ENCODE measurements around the gene DEFB108B. TPM values are rescaled to one million over a fixed set of nuclear protein-coding genes. Genes with fewer than 3 reads are reported as not detected.
"Not testable (repeated sequence)": the region's sequence is repeated elsewhere in the genome, so short reads cannot be mapped to it uniquely, and the experiment has no call there.

The DEFB108B gene
- polyA plus RNA-seq, 1 experiment = not detected

- H3K27me3 ChIP-seq (ENCODE audit: control insufficient read depth, insufficient read depth, low read length); DNase-seq (ENCODE audit: low read depth); H3K36me3 ChIP-seq (ENCODE audit: control insufficient read depth, insufficient read depth, low read length); H3K4me3 ChIP-seq (ENCODE audit: low read depth, low read length); POLR2A ChIA-PET: not testable (repeated sequence)
- CTCF ChIA-PET = interaction anchor here (0.8 to 1.7 kb wide), 3 partner anchors 9 to 173 kb away, joined by 3 to 8 read pairs (median 4); no protein-coding TSS in a partner anchor
Observed at GRCh38 chr11:71812529-71812928, 20.5 kb upstream of the DEFB108B start.

DNA sequence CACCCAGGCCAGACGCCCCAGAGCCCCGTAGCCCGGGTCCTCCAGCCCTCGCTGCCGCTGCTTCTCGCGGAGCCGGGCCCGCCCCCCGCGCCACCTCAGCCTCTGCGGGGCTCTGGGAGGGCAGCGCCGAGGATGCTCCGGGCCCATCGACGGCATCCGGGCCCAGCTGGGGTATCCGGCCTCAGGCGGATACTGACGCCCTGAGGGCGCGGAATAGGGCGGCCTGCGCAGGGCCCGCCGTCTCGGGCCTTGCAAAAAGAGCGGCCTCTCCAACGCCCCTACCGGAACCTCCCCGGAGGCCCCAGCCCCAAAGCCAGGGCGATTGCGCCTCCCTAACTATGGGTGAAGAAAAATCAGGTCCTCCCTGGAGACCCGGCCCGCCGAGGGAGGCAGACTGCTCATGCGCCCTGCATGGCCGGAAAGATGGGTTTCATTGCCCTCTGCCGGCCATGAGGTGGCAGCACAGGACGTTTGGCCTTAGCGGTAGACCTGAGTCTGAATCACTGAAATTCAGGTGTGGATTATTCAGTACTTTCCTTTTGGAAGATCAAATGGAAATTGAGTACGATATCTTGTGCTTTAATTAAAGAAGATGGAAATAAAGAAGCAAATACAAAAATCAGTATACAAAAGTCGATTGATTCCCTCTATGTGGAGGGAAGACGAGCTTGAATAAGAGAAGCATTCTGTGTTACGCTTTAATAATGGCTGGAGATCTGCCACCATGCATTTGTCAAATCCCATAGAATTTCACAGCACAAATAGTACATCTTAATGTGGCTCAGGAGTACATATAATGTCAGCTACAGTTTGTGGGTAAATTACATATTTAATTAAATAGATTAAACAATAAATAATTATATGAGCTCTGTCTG lies 19.3 kb upstream of the DEFB108B start:
- H3K27me3 ChIP-seq (ENCODE audit: control insufficient read depth, insufficient read depth, low read length); POLR2A ChIA-PET; H3K36me3 ChIP-seq (ENCODE audit: control insufficient read depth, insufficient read depth, low read length); DNase-seq (ENCODE audit: low read depth): not testable (repeated sequence)
- CTCF ChIA-PET = interaction anchor here (1.0 to 1.7 kb wide), 3 partner anchors 10 to 21 kb away, joined by 4 to 8 read pairs (median 6); no protein-coding TSS in a partner anchor
- TF ChIP-seq CTCF (IDR thresholded peaks at IDR 0.05; ENCODE audit: insufficient read depth, low read depth, low read length) = peak; percentile 81
- H3K4me3 ChIP-seq (ENCODE audit: low read depth, low read length) = peak overlapping the region; percentile 46

- H3K36me3 ChIP-seq (ENCODE audit: control insufficient read depth, insufficient read depth, low read length); DNase-seq (ENCODE audit: low read depth); POLR2A ChIA-PET; H3K4me3 ChIP-seq (ENCODE audit: low read depth, low read length); CTCF ChIA-PET; H3K27me3 ChIP-seq (ENCODE audit: control insufficient read depth, insufficient read depth, low read length): not testable (repeated sequence)
Observed at GRCh38 chr11:71821539-71821938, 11.5 kb upstream of the DEFB108B start.

GRCh38 chr11:71829247-71829646 lies 3.8 kb upstream of the DEFB108B start:
- H3K27me3 ChIP-seq (ENCODE audit: control insufficient read depth, insufficient read depth, low read length); CTCF ChIA-PET; H3K4me3 ChIP-seq (ENCODE audit: low read depth, low read length): not testable (repeated sequence)

GRCh38 chr11:71829686-71830085 lies 3.3 kb upstream of the DEFB108B start:
- H3K4me3 ChIP-seq (ENCODE audit: low read depth, low read length); CTCF ChIA-PET; POLR2A ChIA-PET: not testable (repeated sequence)

More at GRCh38 chr11:71829247-71829646, 3.8 kb upstream of the DEFB108B start:
- POLR2A ChIA-PET; H3K36me3 ChIP-seq (ENCODE audit: control insufficient read depth, insufficient read depth, low read length); DNase-seq (ENCODE audit: low read depth): not testable (repeated sequence)

DNA sequence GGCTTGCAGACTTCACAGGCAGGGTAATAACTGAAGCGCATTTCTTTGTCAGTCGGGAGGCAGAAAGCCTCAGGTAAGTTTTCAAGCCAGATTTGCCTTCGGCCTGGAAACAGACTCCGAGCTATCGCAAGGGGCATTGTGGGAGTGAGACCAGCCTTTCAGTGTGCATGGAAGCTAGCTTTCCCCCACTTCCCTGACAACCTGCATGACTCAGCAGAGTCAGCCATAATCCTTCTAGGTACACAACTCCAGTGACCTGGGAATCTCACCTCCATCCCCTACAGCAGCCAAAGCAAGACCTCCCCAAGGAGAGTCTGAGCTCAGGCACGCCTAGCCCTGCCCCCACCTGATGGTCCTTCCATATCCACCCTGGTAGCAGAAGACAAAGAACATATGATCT lies 9.7 kb downstream of the DEFB108B start:
- DNase-seq (ENCODE audit: low read depth); H3K27me3 ChIP-seq (ENCODE audit: control insufficient read depth, insufficient read depth, low read length); H3K4me3 ChIP-seq (ENCODE audit: low read depth, low read length); H3K36me3 ChIP-seq (ENCODE audit: control insufficient read depth, insufficient read depth, low read length); POLR2A ChIA-PET: not testable (repeated sequence)
- CTCF ChIA-PET = interaction anchor here (0.6 to 1.6 kb wide), 2 partner anchors 21 to 637 kb away, joined by 3 read pairs; no protein-coding TSS in a partner anchor

More at GRCh38 chr11:71829686-71830085, 3.3 kb upstream of the DEFB108B start:
- H3K36me3 ChIP-seq (ENCODE audit: control insufficient read depth, insufficient read depth, low read length); H3K27me3 ChIP-seq (ENCODE audit: control insufficient read depth, insufficient read depth, low read length); DNase-seq (ENCODE audit: low read depth): not testable (repeated sequence)

DNA sequence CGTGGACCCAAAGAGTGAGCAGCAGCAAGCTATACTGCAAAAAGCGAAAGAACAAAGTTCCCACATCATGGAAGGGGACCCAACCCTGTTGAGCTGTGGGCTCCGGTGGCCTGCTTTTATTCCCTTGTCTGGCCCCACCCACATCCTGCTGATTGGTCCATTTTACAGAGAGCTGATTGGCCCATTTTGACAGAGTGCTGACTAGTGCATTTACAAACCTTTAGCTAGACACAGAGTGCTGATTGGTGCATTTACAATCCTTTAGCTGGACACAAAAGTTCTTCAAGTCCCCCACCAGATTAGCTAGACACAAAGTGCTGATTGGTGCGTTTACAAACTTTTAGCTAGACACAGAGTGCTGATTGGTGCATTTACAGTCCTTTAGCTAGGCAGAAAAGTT lies 10.4 kb downstream of the DEFB108B start:
- H3K36me3 ChIP-seq (ENCODE audit: control insufficient read depth, insufficient read depth, low read length); DNase-seq (ENCODE audit: low read depth); CTCF ChIA-PET; H3K4me3 ChIP-seq (ENCODE audit: low read depth, low read length); POLR2A ChIA-PET; H3K27me3 ChIP-seq (ENCODE audit: control insufficient read depth, insufficient read depth, low read length): not testable (repeated sequence)

GRCh38 chr11:71843858-71844257 lies 10.9 kb downstream of the DEFB108B start:
- TF ChIP-seq CTCF (IDR thresholded peaks at IDR 0.05; ENCODE audit: insufficient read depth, low read depth, low read length) = no peak
- Histone ChIP-seq H3K4me3 (ENCODE audit: low read depth, low read length) (no peak overlapping the region), H3K27me3 (ENCODE audit: control insufficient read depth, insufficient read depth, low read length) (no peaks in the 10 kb centered on the region), H3K36me3 (ENCODE audit: control insufficient read depth, insufficient read depth, low read length) (no peaks in the 10 kb centered on the region)
- POLR2A ChIA-PET = no interaction called here
- DNase-seq (ENCODE audit: low read depth) = no peak
- CTCF ChIA-PET = no interaction called here

GRCh38 chr11:71853895-71854294 lies 20.9 kb downstream of the DEFB108B start:
- H3K36me3 ChIP-seq (ENCODE audit: control insufficient read depth, insufficient read depth, low read length); H3K4me3 ChIP-seq (ENCODE audit: low read depth, low read length); CTCF ChIA-PET; POLR2A ChIA-PET; DNase-seq (ENCODE audit: low read depth); H3K27me3 ChIP-seq (ENCODE audit: control insufficient read depth, insufficient read depth, low read length): not testable (repeated sequence)

GRCh38 chr11:71855880-71856279 lies 22.9 kb downstream of the DEFB108B start:
- H3K36me3 ChIP-seq (ENCODE audit: control insufficient read depth, insufficient read depth, low read length); DNase-seq (ENCODE audit: low read depth); POLR2A ChIA-PET; H3K4me3 ChIP-seq (ENCODE audit: low read depth, low read length); H3K27me3 ChIP-seq (ENCODE audit: control insufficient read depth, insufficient read depth, low read length): not testable (repeated sequence)
- CTCF ChIA-PET = interaction anchor here (0.6 kb wide), 1 partner anchor 575 kb away, joined by 3 read pairs; no protein-coding TSS in a partner anchor

DNA sequence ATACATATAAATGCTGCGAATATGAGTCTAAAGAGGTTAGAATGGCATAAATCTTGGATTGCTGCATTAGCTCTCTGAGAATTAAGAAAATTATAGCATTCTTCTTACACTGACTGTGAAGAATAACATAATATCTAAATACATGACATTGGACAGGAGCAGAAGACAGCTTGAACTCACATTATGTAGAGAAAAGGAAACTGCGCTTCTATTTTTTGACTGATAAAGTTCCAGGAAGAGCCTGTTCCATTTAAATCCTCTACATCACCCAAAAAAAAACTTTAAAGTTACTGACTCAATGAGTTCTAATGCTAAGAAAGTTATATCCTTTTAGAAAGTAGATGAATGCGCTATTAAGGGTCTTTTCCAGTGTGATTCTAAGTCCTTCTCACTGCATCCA lies 27.8 kb downstream of the DEFB108B start:
- H3K36me3 ChIP-seq (ENCODE audit: control insufficient read depth, insufficient read depth, low read length); CTCF ChIA-PET; POLR2A ChIA-PET; DNase-seq (ENCODE audit: low read depth); H3K27me3 ChIP-seq (ENCODE audit: control insufficient read depth, insufficient read depth, low read length); H3K4me3 ChIP-seq (ENCODE audit: low read depth, low read length): not testable (repeated sequence)
